MM.1S (cell line): ENCODE results near the gene ZNF41.

ENCODE experiments used
- DNase-seq: peaks from one replicate; pipeline ENCODE4 v3.0.0-alpha.2; 2015
- H2AFZ ChIP-seq: fragments of 300-600 bp; sonication (generic); 2 replicates; pipeline ENCODE4 v1.6.0; 2016; ENCODE audit warnings: antibody characterized with exemption, low read length
- H3F3A ChIP-seq: fragments of 300-600 bp; sonication (generic); 2 replicates; pipeline ENCODE4 v1.6.1; 2016; ENCODE audit warnings: mild to moderate bottlenecking, antibody characterized with exemption, low read length, moderate library complexity, mixed read lengths; ENCODE audit not compliant: insufficient read depth
- H3K27ac ChIP-seq: fragments of 300-600 bp; sonication (generic); 2 replicates; pipeline ENCODE4 v1.5.1; 2016; ENCODE audit warnings: mild to moderate bottlenecking, low read length
- H3K27me3 ChIP-seq: fragments of 300-600 bp; sonication (generic); replicated peaks from 2 replicates; pipeline ENCODE4 v1.6.0; 2016; ENCODE audit warnings: low read length; ENCODE audit not compliant: insufficient read depth
- H3K36me3 ChIP-seq: fragments of 300-600 bp; sonication (generic); replicated peaks from 2 replicates; pipeline ENCODE4 v1.6.1; 2016; ENCODE audit warnings: mild to moderate bottlenecking, low read length, mixed read lengths; ENCODE audit not compliant: insufficient read depth
- H3K4me1 ChIP-seq: fragments of 300-600 bp; sonication (generic); 2 replicates; pipeline ENCODE4 v1.6.1; 2016; ENCODE audit warnings: low read length, mixed read lengths
- H3K4me2 ChIP-seq: fragments of 300-600 bp; sonication (generic); 2 replicates; pipeline ENCODE4 v1.6.0; 2016; ENCODE audit warnings: low read depth, low read length
- H3K4me3 ChIP-seq: fragments of 300-600 bp; sonication (generic); 2 replicates; pipeline ENCODE4 v1.5.1; 2016; ENCODE audit warnings: low read length, mixed read lengths
- H3K79me2 ChIP-seq: fragments of 300-600 bp; sonication (generic); 2 replicates; pipeline ENCODE4 v1.6.1; 2016; ENCODE audit warnings: mixed run types, low read length, mixed read lengths
- H3K9ac ChIP-seq: fragments of 300-600 bp; sonication (generic); 2 replicates; pipeline ENCODE4 v1.6.1; 2016; ENCODE audit warnings: low read length, mixed read lengths
- H3K9me2 ChIP-seq: fragments of 300-600 bp; sonication (generic); replicated peaks from 2 replicates; pipeline ENCODE4 v1.6.1; 2016; ENCODE audit warnings: mild to moderate bottlenecking, low read length, mixed read lengths; ENCODE audit not compliant: insufficient read depth
- H3K9me3 ChIP-seq: fragments of 300-600 bp; sonication (generic); replicated peaks from 2 replicates; pipeline ENCODE4 v1.6.1; 2016; ENCODE audit warnings: mild to moderate bottlenecking, low read length, mixed read lengths; ENCODE audit not compliant: insufficient read depth
- H4K20me1 ChIP-seq: fragments of 300-600 bp; sonication (generic); 2 replicates; pipeline ENCODE4 v1.6.1; 2016; ENCODE audit warnings: mild to moderate bottlenecking, low read length, moderate library complexity, mixed read lengths; ENCODE audit not compliant: insufficient read depth
- EZH2 ChIP-seq: fragments of 300-600 bp; sonication (generic); optimal IDR thresholded peaks from 2 replicates; pipeline ENCODE3; 2017; ENCODE audit warnings: low read depth, mild to moderate bottlenecking, antibody characterized with exemption, low read length, mixed read lengths
- EZH2phosphoT487 ChIP-seq: fragments of 300-600 bp; sonication (generic); IDR thresholded peaks from 2 replicates; pipeline ENCODE4 v1.6.1; 2018; ENCODE audit warnings: antibody characterized with exemption, low read length
- TF ChIP-seq, protein P1 (sequence below): fragments of 300-600 bp; sonication (generic); IDR thresholded peaks from 2 replicates; pipeline ENCODE4 v1.5.1; 2016; ENCODE audit warnings: antibody characterized with exemption, low read length, mixed read lengths

The ZNF41 gene

DNA sequence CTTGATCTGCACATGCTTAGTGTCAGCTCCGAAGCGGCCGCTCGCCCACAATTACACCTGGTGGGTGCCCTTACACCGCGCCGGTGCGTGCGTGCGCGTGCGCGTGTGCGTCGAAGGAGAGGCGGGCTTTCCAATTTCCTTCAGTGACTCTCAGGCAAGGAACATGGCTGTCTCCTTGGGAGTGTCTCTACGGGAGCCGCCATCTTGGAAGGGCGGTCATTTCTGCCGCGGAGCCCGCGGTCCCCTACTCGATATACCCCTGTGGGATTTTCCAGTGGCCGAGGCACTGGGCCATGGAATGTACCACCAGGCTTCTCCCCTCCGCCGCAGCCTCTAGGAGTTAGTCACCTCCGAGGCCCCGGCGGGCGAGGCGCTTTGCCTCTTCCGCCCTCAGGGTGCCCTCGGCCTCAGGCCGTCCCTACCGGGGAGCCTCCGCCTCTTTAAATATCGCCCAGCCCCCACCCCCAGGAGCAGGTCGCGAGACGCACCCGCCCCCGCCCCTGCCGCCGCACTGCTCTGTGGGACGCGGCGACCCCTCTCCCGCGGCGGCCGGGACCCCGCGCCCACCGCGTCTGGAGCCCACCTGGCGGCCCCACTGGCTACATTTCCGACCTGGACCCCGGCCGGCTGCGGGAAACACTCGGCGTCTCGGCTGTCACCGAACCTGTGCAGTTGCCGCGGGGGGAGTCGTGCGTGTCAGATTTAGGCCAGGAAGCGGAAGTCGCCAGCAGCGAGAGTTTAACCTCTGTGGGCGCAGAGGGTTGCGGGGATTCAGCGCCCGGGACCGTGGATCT is at the start of gene ZNF41:
ZNF41 (minus strand) TSS at position 711 of the 794 bp plus-strand sequence. CDS start 15,741 bp downstream, outside the sequence.
- DNase-seq, result peak; percentile 87
- Histone ChIP-seq H3K4me3 (peak within 1 kb of the TSS; percentile 76), H3K9me2 (no peaks in the 10 kb centered on the region), H3K9me3 (no peaks in the 10 kb centered on the region), H3K27me3 (no peaks in the 10 kb centered on the region), H2AFZ (peak within 1 kb of the TSS; percentile 65), H3F3A (peaks cover 12% of the 10 kb centered on the region), H3K9ac (peak within 1 kb of the TSS; percentile 90), H3K36me3 (no peaks in the 10 kb centered on the region), H3K79me2 (peaks cover 22% of the 10 kb centered on the region), H3K4me1 (peaks cover 13% of the 10 kb centered on the region), H3K4me2 (peak within 1 kb of the TSS; percentile 72), H4K20me1 (no peaks in the 10 kb centered on the region), H3K27ac (peak within 1 kb of the TSS; percentile 65; the same call in 1 of the 2 replicates)
- TF ChIP-seq, protein P1, sequence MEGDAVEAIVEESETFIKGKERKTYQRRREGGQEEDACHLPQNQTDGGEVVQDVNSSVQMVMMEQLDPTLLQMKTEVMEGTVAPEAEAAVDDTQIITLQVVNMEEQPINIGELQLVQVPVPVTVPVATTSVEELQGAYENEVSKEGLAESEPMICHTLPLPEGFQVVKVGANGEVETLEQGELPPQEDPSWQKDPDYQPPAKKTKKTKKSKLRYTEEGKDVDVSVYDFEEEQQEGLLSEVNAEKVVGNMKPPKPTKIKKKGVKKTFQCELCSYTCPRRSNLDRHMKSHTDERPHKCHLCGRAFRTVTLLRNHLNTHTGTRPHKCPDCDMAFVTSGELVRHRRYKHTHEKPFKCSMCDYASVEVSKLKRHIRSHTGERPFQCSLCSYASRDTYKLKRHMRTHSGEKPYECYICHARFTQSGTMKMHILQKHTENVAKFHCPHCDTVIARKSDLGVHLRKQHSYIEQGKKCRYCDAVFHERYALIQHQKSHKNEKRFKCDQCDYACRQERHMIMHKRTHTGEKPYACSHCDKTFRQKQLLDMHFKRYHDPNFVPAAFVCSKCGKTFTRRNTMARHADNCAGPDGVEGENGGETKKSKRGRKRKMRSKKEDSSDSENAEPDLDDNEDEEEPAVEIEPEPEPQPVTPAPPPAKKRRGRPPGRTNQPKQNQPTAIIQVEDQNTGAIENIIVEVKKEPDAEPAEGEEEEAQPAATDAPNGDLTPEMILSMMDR, result no peak
- TF ChIP-seq EZH2, result no peak
- TF ChIP-seq EZH2phosphoT487, result no peak

DNA sequence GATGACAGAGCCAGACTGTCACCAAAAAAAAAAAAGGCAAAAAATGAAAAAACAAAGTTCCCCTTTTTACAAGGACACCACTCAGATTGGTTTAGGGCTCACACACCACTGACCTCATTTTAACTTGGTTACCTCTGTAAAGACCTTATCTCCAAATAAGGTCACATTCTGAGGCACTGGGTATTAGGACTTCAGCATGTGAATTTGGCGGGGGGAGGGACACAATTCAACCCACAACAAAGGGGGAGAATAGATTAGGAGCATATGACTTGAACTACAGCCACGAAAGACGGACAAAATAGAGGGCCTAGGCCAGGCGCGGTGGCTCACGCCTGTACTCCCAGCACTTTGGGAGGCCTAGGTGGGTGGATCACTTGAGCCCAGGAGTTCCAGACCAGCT is 47.0 kb upstream of the ZNF41 start:
- Histone ChIP-seq H3F3A (no peaks in the 10 kb centered on the region), H3K9ac (no peak overlapping the region), H3K27ac (no peak overlapping the region), H3K9me2 (no peaks in the 10 kb centered on the region), H3K4me1 (no peaks in the 10 kb centered on the region), H3K4me3 (no peak overlapping the region), H3K79me2 (no peaks in the 10 kb centered on the region), H2AFZ (no peak overlapping the region), H3K36me3 (no peaks in the 10 kb centered on the region), H3K9me3 (no peaks in the 10 kb centered on the region), H3K27me3 (no peaks in the 10 kb centered on the region), H3K4me2 (no peak overlapping the region), H4K20me1 (no peaks in the 10 kb centered on the region)
- no peak for TF ChIP-seq EZH2
- no peak for DNase-seq

DNA sequence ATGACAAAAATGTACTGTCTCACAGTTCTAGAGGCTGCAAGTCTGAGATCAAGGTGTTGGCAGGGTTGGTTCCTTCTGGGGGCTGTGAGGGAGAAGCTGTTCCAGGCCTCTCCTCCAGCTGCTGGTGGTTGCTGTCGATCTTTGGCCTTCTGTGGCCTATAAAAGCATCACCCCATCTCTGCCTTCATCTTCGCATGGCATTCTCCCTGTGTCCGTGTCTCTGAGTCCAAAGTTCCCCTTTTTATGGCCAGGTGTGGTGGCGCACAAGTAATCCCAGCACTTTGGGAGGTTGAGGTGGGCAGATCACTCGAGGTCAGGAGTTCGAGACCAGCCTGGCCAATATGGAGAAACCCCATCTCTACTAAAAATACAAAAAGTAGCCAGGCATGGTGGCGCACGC is 46.5 kb upstream of the ZNF41 start:
- no peaks in the 10 kb centered on the region for H3K79me2 ChIP-seq
- no peak overlapping the region for H3K27ac ChIP-seq
- H3K9me3 ChIP-seq, result no peaks in the 10 kb centered on the region

More for the DNA sequence above, 46.5 kb upstream of the ZNF41 start:
- H3K27me3 ChIP-seq, result no peaks in the 10 kb centered on the region
- no peaks in the 10 kb centered on the region for H3K9me2 ChIP-seq
- no peaks in the 10 kb centered on the region for H4K20me1 ChIP-seq
- H3K4me3 ChIP-seq, result no peak overlapping the region
- no peaks in the 10 kb centered on the region for H3K36me3 ChIP-seq
- TF ChIP-seq EZH2 (no peak), EZH2phosphoT487 (no peak)
- TF ChIP-seq, protein P1, result no peak
- no peaks in the 10 kb centered on the region for H3K4me1 ChIP-seq
- no peak overlapping the region for H3K4me2 ChIP-seq
- H2AFZ ChIP-seq, result no peak overlapping the region
- H3K9ac ChIP-seq, result no peak overlapping the region
- DNase-seq, result no peak
- H3F3A ChIP-seq, result no peaks in the 10 kb centered on the region
